H1 (cell line): ENCODE data around the gene SEC24C. TPM values are rescaled to one million over a fixed set of nuclear protein-coding genes. Genes with fewer than 3 reads are reported as not detected.

Experiments
- CTCF ChIA-PET: fragments of 300-600 bp; sonication (Branson Sonifier 250); formaldehyde crosslinking; loops from one replicate; lab custom pipeline; 2021; ENCODE audit not compliant: partially characterized antibody; lab: Charles Lee
- POLR2A ChIA-PET: fragments of 300-600 bp; sonication (Branson Sonifier 250); formaldehyde crosslinking; loops from one replicate; lab custom pipeline; 2021; ENCODE audit warnings: inconsistent platforms; ENCODE audit not compliant: partially characterized antibody; lab: Charles Lee
- DNase-seq, 2 experiments: peaks; one replicate each; pipeline versions ENCODE4 v3.0.0 to v3.0.0-alpha.2; 2010 to 2022; ENCODE audit warnings: low spot score in 2 of 2, low read depth in 1 of 2, mixed read lengths in 1 of 2
- FAIRE-seq: peaks from 2 replicates; lab custom pipeline; 2011; peaks lifted over from hg19 to GRCh38; lab: Jason Lieb, UNC
- H2AFZ ChIP-seq: 2 replicates; pipeline ENCODE4 v1.8.1; 2012; ENCODE audit warnings: low read length, inconsistent platforms
- H2AK5ac ChIP-seq: 2 replicates; pipeline ENCODE4 v1.6.1; 2013; ENCODE audit warnings: low read depth, low read length
- H2BK120ac ChIP-seq: replicated peaks from 2 replicates; pipeline ENCODE3; 2013; ENCODE audit warnings: low read depth, low read length, inconsistent platforms
- H2BK12ac ChIP-seq: 2 replicates; pipeline ENCODE4 v1.6.1; 2013; ENCODE audit warnings: low read depth, low read length
- H2BK15ac ChIP-seq: 2 replicates; pipeline ENCODE4 v1.6.1; 2013; ENCODE audit warnings: low read length
- H2BK20ac ChIP-seq: 2 replicates; pipeline ENCODE4 v1.6.1; 2013; ENCODE audit warnings: low read length
- H2BK5ac ChIP-seq: 2 replicates; pipeline ENCODE4 v1.6.1; 2013; ENCODE audit warnings: low read depth, low read length
- H3K14ac ChIP-seq: 2 replicates; pipeline ENCODE4 v1.6.1; 2013; ENCODE audit warnings: inconsistent platforms; ENCODE audit not compliant: insufficient read length
- H3K18ac ChIP-seq: 2 replicates; pipeline ENCODE4 v1.6.1; 2013; ENCODE audit warnings: low read length; ENCODE audit errors: extremely low read depth
- H3K23ac ChIP-seq: 2 replicates; pipeline ENCODE4 v1.6.1; 2013; ENCODE audit warnings: inconsistent platforms; ENCODE audit not compliant: insufficient read length
- H3K23me2 ChIP-seq: 2 replicates; pipeline ENCODE4 v1.6.1; 2013; ENCODE audit warnings: low read depth, low read length
- H3K27ac ChIP-seq: 2 replicates; pipeline ENCODE4 v1.6.1; 2011; ENCODE audit warnings: low read depth, low read length, inconsistent platforms
- H3K27me3 ChIP-seq, 4 experiments: replicated peaks in 1 of 4; 1 replicate in 1 of 4; 2 replicates in 3 of 4; pipeline versions ENCODE4 v1.6.1 to v1.8.1; 2011 to 2013; ENCODE audit warnings: low read length in 3 of 4, mild to moderate bottlenecking in 3 of 4, inconsistent platforms in 2 of 4, mixed read lengths in 2 of 4, moderate library complexity in 1 of 4; ENCODE audit not compliant: control insufficient read depth in 3 of 4, insufficient read depth in 3 of 4; ENCODE audit errors: extremely low read depth in 1 of 4
- H3K36me3 ChIP-seq, 4 experiments: 2 replicates each; pipeline versions ENCODE4 v1.6.1 to v1.8.1; 2011 to 2013; ENCODE audit warnings: mild to moderate bottlenecking in 4 of 4, low read length in 3 of 4, moderate library complexity in 2 of 4, control low read depth in 1 of 4, inconsistent platforms in 1 of 4; ENCODE audit not compliant: insufficient read depth in 4 of 4, control insufficient read depth in 2 of 4
- H3K4ac ChIP-seq: replicated peaks from 2 replicates; pipeline ENCODE3; 2013; ENCODE audit warnings: low read length, low read depth, mixed read lengths, inconsistent platforms; ENCODE audit not compliant: insufficient read length
- H3K4me1 ChIP-seq, 4 experiments: replicated peaks in 1 of 4; 1 replicate in 1 of 4; 2 replicates in 3 of 4; pipeline versions ENCODE4 v1.6.1 to v1.8.1; 2011 to 2013; ENCODE audit warnings: low read length in 3 of 4, inconsistent platforms in 2 of 4, mixed read lengths in 1 of 4; ENCODE audit not compliant: insufficient read depth in 4 of 4, control insufficient read depth in 3 of 4
- H3K4me2 ChIP-seq, 2 experiments: 2 replicates each; pipeline versions ENCODE4 v1.6.1 to v1.8.1; 2011 to 2013; ENCODE audit warnings: low read depth in 2 of 2, low read length in 2 of 2, control low read depth in 1 of 2, inconsistent platforms in 1 of 2, mild to moderate bottlenecking in 1 of 2; ENCODE audit not compliant: insufficient read depth in 1 of 2
- H3K4me3 ChIP-seq, 4 experiments: fragments of 200-600, 300-600 bp in 1 of 4; sonication (generic), shearing (Covaris generic), sonication (Bioruptor Twin) in 1 of 4; 2 replicates each; pipeline versions ENCODE4 v1.5.1 to v1.8.1; 2011 to 2016; ENCODE audit warnings: low read length in 4 of 4, low read depth in 3 of 4, control low read depth in 2 of 4, inconsistent platforms in 2 of 4, mild to moderate bottlenecking in 2 of 4, mixed read lengths in 1 of 4, moderate library complexity in 1 of 4; ENCODE audit not compliant: insufficient read depth in 2 of 4; ENCODE audit errors: extremely low read depth in 1 of 4
- H3K56ac ChIP-seq: replicated peaks from 2 replicates; pipeline ENCODE3; 2013; ENCODE audit warnings: low read depth, mild to moderate bottlenecking, mixed read lengths, low read length, inconsistent platforms; ENCODE audit not compliant: insufficient read length
- H3K79me1 ChIP-seq: 2 replicates; pipeline ENCODE4 v1.6.1; 2013; ENCODE audit warnings: low read depth, low read length, control low read depth
- H3K79me2 ChIP-seq, 2 experiments: 2 replicates each; pipeline versions ENCODE4 v1.6.1 to v1.8.1; 2012 to 2013; ENCODE audit warnings: low read length in 2 of 2, mild to moderate bottlenecking in 2 of 2, inconsistent platforms in 1 of 2; ENCODE audit not compliant: insufficient read depth in 2 of 2, control insufficient read depth in 1 of 2
- H3K9ac ChIP-seq, 4 experiments: replicated peaks in 1 of 4; 1 replicate in 1 of 4; 2 replicates in 3 of 4; pipeline versions ENCODE4 v1.6.1 to v1.8.1; 2011 to 2013; ENCODE audit warnings: low read depth in 3 of 4, low read length in 3 of 4, control low read depth in 2 of 4, mild to moderate bottlenecking in 2 of 4, moderate library complexity in 2 of 4, inconsistent platforms in 1 of 4; ENCODE audit errors: extremely low read depth in 1 of 4
- H3K9me3 ChIP-seq, 2 experiments: 2 replicates each; pipeline versions ENCODE4 v1.6.1 to v1.8.1; 2012 to 2013; ENCODE audit warnings: mild to moderate bottlenecking in 2 of 2, moderate library complexity in 2 of 2, control low read depth in 1 of 2, inconsistent platforms in 1 of 2, low read depth in 1 of 2, low read length in 1 of 2, mixed read lengths in 1 of 2; ENCODE audit not compliant: insufficient read depth in 2 of 2
- H4K20me1 ChIP-seq, 2 experiments: replicated peaks in 1 of 2; 2 replicates each; pipeline versions ENCODE3 to v1.8.1; 2011 to 2013; ENCODE audit warnings: inconsistent platforms in 2 of 2, low read length in 2 of 2, mild to moderate bottlenecking in 1 of 2; ENCODE audit not compliant: insufficient read depth in 2 of 2, control insufficient read depth in 1 of 2
- H4K5ac ChIP-seq: 2 replicates; pipeline ENCODE4 v1.6.1; 2013; ENCODE audit warnings: low read length, low read depth, mixed read lengths, inconsistent platforms; ENCODE audit not compliant: insufficient read length
- H4K8ac ChIP-seq: 2 replicates; pipeline ENCODE4 v1.8.0; 2013; ENCODE audit warnings: mild to moderate bottlenecking, moderate library complexity, low read length, inconsistent platforms; ENCODE audit not compliant: insufficient read depth; ENCODE audit errors: extremely low read depth
- H4K91ac ChIP-seq: replicated peaks from 2 replicates; pipeline ENCODE3; 2013; ENCODE audit warnings: low read length, mixed read lengths, inconsistent platforms; ENCODE audit not compliant: insufficient read length
- CEBPB ChIP-seq: IDR thresholded peaks from 2 replicates; pipeline ENCODE4 v1.6.1; 2012; ENCODE audit warnings: low read depth, low read length
- CHD1 ChIP-seq: IDR thresholded peaks from 2 replicates; pipeline ENCODE4 v1.6.1; 2012; ENCODE audit warnings: low read depth, low read length, improper control_type of control experiment
- GTF2F1 ChIP-seq: IDR thresholded peaks from 2 replicates; pipeline ENCODE4 v1.6.1; 2012; ENCODE audit warnings: low read depth, low read length, improper control_type of control experiment, borderline replicate concordance
- NANOG ChIP-seq: IDR thresholded peaks from 2 replicates; pipeline ENCODE4 v1.6.1; 2011; ENCODE audit warnings: low read length, low read depth, mild to moderate bottlenecking, inconsistent platforms; ENCODE audit not compliant: insufficient read depth, poor library complexity, severe bottlenecking
- RXRA ChIP-seq: IDR thresholded peaks from 2 replicates; pipeline ENCODE4 v1.6.1; 2011; ENCODE audit warnings: low read depth, mild to moderate bottlenecking, low read length, moderate library complexity; ENCODE audit not compliant: insufficient read depth
- SIN3A ChIP-seq, 2 experiments: IDR thresholded peaks in 1 of 2; conservative IDR thresholded peaks in 1 of 2; 2 replicates each; pipeline ENCODE4 v1.6.1; 2011 to 2012; ENCODE audit warnings: low read length in 2 of 2, improper control_type of control experiment in 1 of 2, low read depth in 1 of 2, mild to moderate bottlenecking in 1 of 2
- ZNF274 ChIP-seq: IDR thresholded peaks from 2 replicates; pipeline ENCODE4 v1.7.0; 2012; ENCODE audit warnings: low read length, borderline replicate concordance; ENCODE audit errors: extremely low read depth
- WGBS, 2 experiments: shearing (Covaris generic) in 1 of 2; methylation state at CpG; one replicate each; pipeline versions ENCODE4 v1.1.6 to v1.1.7; 2013 to 2015; ENCODE audit warnings: low lambda C conversion rate in 2 of 2, mixed read lengths in 2 of 2, inconsistent platforms in 1 of 2, low coverage in 1 of 2, missing lambda C conversion rate in 1 of 2; ENCODE audit not compliant: insufficient replicate concordance in 2 of 2, insufficient coverage in 1 of 2, insufficient read length in 1 of 2; ENCODE audit errors: extremely low coverage in 1 of 2, missing lambda C conversion rate in 1 of 2; 5-methylcytosine and 5-hydroxymethylcytosine counted together
- polyA plus RNA-seq, 7 experiments: library from polyadenylated mRNA; depleted of rRNA in 3 of 7; stranded (reverse) in 5 of 7; unstranded in 2 of 7; fragments of >200 nt in 5 of 7; fragments of 200-250 nt in 2 of 7; gene quantifications; 1 replicate in 5 of 7; 2 replicates in 1 of 7; 4 replicates in 1 of 7; pipeline versions ENCODE4 v1.2.1 to v1.2.3, GENCODE V29; 2011 to 2013; ENCODE audit warnings: missing spikeins in 2 of 7, mixed read lengths in 2 of 7
- total RNA-seq: library from RNA; stranded (reverse); fragmentation: NEBNext Ultra II Directional; extraction: Animal tissue kit (Norgen Biotek cat#: 25700); gene quantifications from 2 replicates; pipeline ENCODE4 v1.2.1, GENCODE V29; 2021

SEC24C gene
- total and polyA plus RNA-seq, 2 of the 8 experiments (the other 6 are each of a cell fraction or from before 2014, with no cell fraction given): 63.2 to 67.4 TPM

- ChIA-PET CTCF (no interaction called here), POLR2A (interaction anchor here (1.4 kb wide), 1 partner anchor 13 kb away, joined by 3 read pairs; no protein-coding TSS in a partner anchor)
- H4K5ac ChIP-seq: no peak overlapping the region
- H3K79me1 ChIP-seq: peaks cover 14% of the 10 kb centered on the region
- H3K4me1 ChIP-seq: peaks cover 1 to 16% (median 10%) of the 10 kb centered on the region in 4 experiments; a peak in 6 of 7 replicates
- no peak overlapping the region for H3K14ac ChIP-seq
- H2BK12ac ChIP-seq: no peak overlapping the region
- H2BK5ac ChIP-seq: no peak overlapping the region
- no peak overlapping the region for H2AFZ ChIP-seq
- H4K20me1 ChIP-seq: peaks cover 0 to 5% of the 10 kb centered on the region in 2 experiments
- no peak overlapping the region for H3K4me2 ChIP-seq
- no peaks in the 10 kb centered on the region for H3K9me3 ChIP-seq
- no peak for TF ChIP-seq NANOG
- no peak for TF ChIP-seq RXRA
- no peak for TF ChIP-seq GTF2F1
- TF ChIP-seq CEBPB: no peak
- no peak for TF ChIP-seq CHD1
- TF ChIP-seq ZNF274: no peak
- TF ChIP-seq SIN3A (conservative IDR thresholded peaks at IDR 0.05 in 1 of 2, IDR thresholded peaks at IDR 0.05 in 1 of 2; ENCODE audit: low read depth in 1 of 2, low read length in 2 of 2): no peak
- H2AK5ac ChIP-seq: no peak overlapping the region
- H3K23ac ChIP-seq: no peak overlapping the region
- no peak overlapping the region for H4K91ac ChIP-seq
- H4K8ac ChIP-seq: no peak overlapping the region
- H3K27me3 ChIP-seq: no peaks in the 10 kb centered on the region
- peaks cover 4 to 12% (median 9%) of the 10 kb centered on the region in 4 experiments; a peak in 5 of 8 replicates for H3K36me3 ChIP-seq
- H2BK20ac ChIP-seq: no peak overlapping the region
- no peak overlapping the region for H3K9ac ChIP-seq
- no peak overlapping the region for H3K27ac ChIP-seq
- peaks cover 0 to 22% of the 10 kb centered on the region in 2 experiments; a peak in 2 of 4 replicates for H3K79me2 ChIP-seq
- H3K4ac ChIP-seq: no peak overlapping the region
- no peak overlapping the region for H3K56ac ChIP-seq
- H3K4me3 ChIP-seq: no peak overlapping the region
- peaks cover 3% of the 10 kb centered on the region; the same call in 1 of the 2 replicates for H3K23me2 ChIP-seq
- no peak overlapping the region for H2BK120ac ChIP-seq
- WGBS, 2 experiments: 80% methylated on average over 2 of the region's 2 CpGs; no CpG with 5 or more reads in 1 of the 2 experiments
- H3K18ac ChIP-seq: no peak overlapping the region
- no peak overlapping the region for H2BK15ac ChIP-seq
- no peak for FAIRE-seq
- DNase-seq: no peak
These were observed 2.5 kb downstream of the SEC24C start for GRCh38 chr10:73746721-73747120.
